Neural cell (in vitro differentiated cells): ENCODE measurements around the gene PTPRD. TPM values are rescaled to one million over a fixed set of nuclear protein-coding genes. Genes with fewer than 3 reads are reported as not detected.

Experiments
- H2AFZ ChIP-seq: fragments of 200-600, 300-800 bp; sonication (generic), shearing (Covaris generic); 2 replicates; pipeline ENCODE4 v1.6.0; 2014; ENCODE audit warnings: low read depth, mild to moderate bottlenecking, antibody characterized with exemption, low read length, moderate library complexity
- H3F3A ChIP-seq: fragments of 200-600 bp; shearing (Covaris generic); 2 replicates; pipeline ENCODE4 v1.6.1; 2016; ENCODE audit warnings: mild to moderate bottlenecking, moderate library complexity, mixed read lengths, antibody characterized with exemption, low read length; ENCODE audit not compliant: insufficient read depth, poor library complexity, severe bottlenecking
- H3K27ac ChIP-seq: fragments of 200-600, 300-800 bp; sonication (generic), shearing (Covaris generic); 2 replicates; pipeline ENCODE4 v1.5.1; 2014; ENCODE audit warnings: mild to moderate bottlenecking, low read length, moderate library complexity
- H3K27me3 ChIP-seq: fragments of 300-800, 200-600 bp; sonication (generic), shearing (Covaris generic); 2 replicates; pipeline ENCODE4 v1.6.0; 2014; ENCODE audit warnings: mild to moderate bottlenecking, low read depth, low read length, moderate library complexity; ENCODE audit not compliant: insufficient read depth
- H3K36me3 ChIP-seq: fragments of 300-800, 200-600 bp; sonication (generic), shearing (Covaris generic); 2 replicates; pipeline ENCODE4 v1.5.1; 2014; ENCODE audit warnings: mild to moderate bottlenecking, antibody characterized with exemption, low read length, moderate library complexity; ENCODE audit not compliant: insufficient read depth
- H3K4me2 ChIP-seq: fragments of 300-800, 200-600 bp; sonication (generic), shearing (Covaris generic); 2 replicates; pipeline ENCODE4 v1.6.0; 2014; ENCODE audit warnings: mild to moderate bottlenecking, low read length
- H3K4me3 ChIP-seq: fragments of 300-800, 200-600 bp; sonication (generic), shearing (Covaris generic); 2 replicates; pipeline ENCODE4 v1.5.1; 2014; ENCODE audit warnings: mild to moderate bottlenecking, low read length, moderate library complexity
- H3K79me2 ChIP-seq: fragments of 200-600 bp; shearing (Covaris generic); replicated peaks from 2 replicates; pipeline ENCODE4 v1.6.0; 2014; ENCODE audit warnings: mild to moderate bottlenecking, low read length, moderate library complexity; ENCODE audit not compliant: insufficient read depth
- H3K9ac ChIP-seq: fragments of 300-800, 200-600 bp; sonication (generic), shearing (Covaris generic); 2 replicates; pipeline ENCODE4 v1.6.1; 2016; ENCODE audit warnings: mild to moderate bottlenecking, low read length, mixed read lengths
- H3K9me2 ChIP-seq: fragments of 200-600 bp; shearing (Covaris generic); 2 replicates; pipeline ENCODE4 v1.6.1; 2016; ENCODE audit warnings: mild to moderate bottlenecking, low read length, mixed read lengths; ENCODE audit not compliant: insufficient read depth
- H3K9me3 ChIP-seq: fragments of 200-600, 300-800 bp; sonication (generic), shearing (Covaris generic); 2 replicates; pipeline ENCODE4 v1.6.1; 2016; ENCODE audit warnings: mild to moderate bottlenecking, mixed run types, low read length, moderate library complexity, mixed read lengths
- H4K20me1 ChIP-seq: fragments of 200-600 bp; shearing (Covaris generic); 2 replicates; pipeline ENCODE4 v1.6.1; 2016; ENCODE audit warnings: mild to moderate bottlenecking, mixed run types; ENCODE audit not compliant: insufficient read depth
- EP300 ChIP-seq: fragments of 450-650 bp; conservative IDR thresholded peaks from 2 replicates; pipeline ENCODE4 v1.6.1; 2014; ENCODE audit warnings: antibody characterized with exemption, mild to moderate bottlenecking, moderate library complexity; ENCODE audit not compliant: poor library complexity, severe bottlenecking
- EZH2 ChIP-seq: fragments of 200-600, 300-800 bp; shearing (Covaris generic), sonication (generic); IDR thresholded peaks from 2 replicates; pipeline ENCODE4 v1.6.1; 2014; ENCODE audit warnings: antibody characterized with exemption, low read length, borderline replicate concordance, mild to moderate bottlenecking; ENCODE audit not compliant: insufficient read depth, poor library complexity, severe bottlenecking
- MXI1 ChIP-seq: fragments of 450-650 bp; conservative IDR thresholded peaks from 2 replicates; pipeline ENCODE4 v1.6.1; 2014; ENCODE audit warnings: antibody characterized with exemption, mild to moderate bottlenecking; ENCODE audit not compliant: poor library complexity, severe bottlenecking
- POLR2AphosphoS5 ChIP-seq: IDR thresholded peaks from 2 replicates; pipeline ENCODE4 v1.6.1; 2012
- RAD21 ChIP-seq: fragments of 450-650 bp; conservative IDR thresholded peaks from 2 replicates; pipeline ENCODE4 v1.6.1; 2014; ENCODE audit warnings: antibody characterized with exemption, mild to moderate bottlenecking, moderate library complexity
- REST ChIP-seq: IDR thresholded peaks from 2 replicates; pipeline ENCODE4 v1.6.1; 2012; ENCODE audit warnings: borderline replicate concordance
- SMC3 ChIP-seq: fragments of 450-650 bp; conservative IDR thresholded peaks from 2 replicates; pipeline ENCODE4 v1.6.1; 2014; ENCODE audit warnings: antibody characterized with exemption, mild to moderate bottlenecking, moderate library complexity; ENCODE audit not compliant: poor library complexity
- TAF1 ChIP-seq: IDR thresholded peaks from 2 replicates; pipeline ENCODE4 v1.6.1; 2012; ENCODE audit warnings: low read depth
- polyA plus RNA-seq: library from polyadenylated mRNA; depleted of rRNA; stranded (reverse); fragments of >200 nt; gene quantifications from 2 replicates; pipeline ENCODE4 v1.2.3, GENCODE V29; 2014
- TF ChIP-seq, protein P1 (sequence below): fragments of 450-650 bp; IDR thresholded peaks from 2 replicates; pipeline ENCODE4 v1.5.1; 2014; ENCODE audit warnings: antibody characterized with exemption, mild to moderate bottlenecking, moderate library complexity; ENCODE audit not compliant: poor library complexity, severe bottlenecking

The PTPRD gene
- polyA plus RNA-seq, 1 donor from 2014 or later: 143 TPM

DNA sequence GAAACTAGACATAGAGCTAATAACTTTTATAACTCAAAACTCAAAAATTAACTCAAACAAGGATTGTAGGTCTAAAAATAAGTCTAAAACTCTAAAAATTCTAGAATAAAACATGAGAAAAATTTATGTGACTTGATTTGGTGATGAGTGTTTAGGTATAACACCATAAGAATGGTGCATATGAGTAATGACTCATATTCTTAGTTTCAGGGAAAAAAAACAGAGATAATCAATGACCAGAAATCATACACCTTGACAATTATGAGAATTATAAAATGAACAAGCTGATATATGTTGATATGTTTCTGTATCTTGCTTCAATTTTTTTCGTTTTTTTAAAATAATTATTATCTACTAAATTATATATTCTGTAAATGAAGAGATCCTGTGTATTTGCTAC, 541.2 kb downstream of the PTPRD start:
- Histone ChIP-seq H3K27ac (no peak overlapping the region), H3K9me3 (no peaks in the 10 kb centered on the region), H3K4me3 (no peak overlapping the region), H3K9me2 (no peaks in the 10 kb centered on the region), H2AFZ (no peak overlapping the region), H3K27me3 (no peaks in the 10 kb centered on the region), H3K4me2 (no peak overlapping the region), H3F3A (no peaks in the 10 kb centered on the region), H3K79me2 (no peaks in the 10 kb centered on the region), H3K9ac (no peak overlapping the region), H4K20me1 (no peaks in the 10 kb centered on the region), H3K36me3 (no peaks in the 10 kb centered on the region)
- TF ChIP-seq MXI1 (no peak), REST (no peak), SMC3 (no peak), RAD21 (no peak), TAF1 (no peak), EZH2 (no peak), POLR2AphosphoS5 (no peak), EP300 (no peak)

DNA sequence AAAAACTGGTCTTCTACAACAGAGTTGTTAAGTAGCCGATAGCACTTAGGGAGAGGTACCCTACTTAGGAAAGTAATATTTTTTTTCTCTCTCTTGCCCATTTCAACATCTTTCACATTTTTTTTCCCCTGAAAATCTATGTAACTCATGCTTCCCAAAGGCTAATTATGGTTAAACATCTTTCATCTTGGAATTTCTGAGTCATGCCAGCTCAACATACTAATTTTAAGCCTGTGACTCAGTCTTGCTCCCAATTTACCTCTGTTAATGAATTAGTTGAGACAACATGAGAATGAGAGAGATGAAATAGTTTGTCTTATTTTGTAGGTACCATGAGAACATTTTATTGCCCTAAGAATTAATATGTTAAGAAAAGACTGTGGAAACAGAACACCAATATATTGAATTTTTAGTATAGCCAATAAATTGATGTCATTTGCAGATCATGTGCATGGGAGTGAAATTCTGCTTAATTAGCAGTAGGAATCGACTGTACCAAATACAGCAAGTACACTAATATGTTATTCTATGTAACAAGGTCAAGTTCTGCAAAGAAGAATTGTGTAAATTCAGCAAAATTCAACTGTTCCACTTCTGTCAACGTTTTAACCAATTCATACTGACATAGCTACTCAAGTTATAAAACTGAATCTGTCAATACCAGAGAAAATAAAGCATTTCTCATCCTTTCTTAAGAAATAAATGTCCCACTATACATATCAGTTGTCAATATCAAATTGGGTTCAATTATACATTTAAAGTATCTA, 550.0 kb downstream of the PTPRD start:
- Histone ChIP-seq H3K9me2 (no peaks in the 10 kb centered on the region), H3K79me2 (no peaks in the 10 kb centered on the region), H3K27me3 (no peaks in the 10 kb centered on the region), H3K4me2 (no peak overlapping the region), H4K20me1 (no peaks in the 10 kb centered on the region), H3K4me3 (no peak overlapping the region), H3K36me3 (no peaks in the 10 kb centered on the region), H3K9me3 (no peaks in the 10 kb centered on the region), H2AFZ (no peak overlapping the region), H3K9ac (no peak overlapping the region), H3K27ac (no peak overlapping the region), H3F3A (no peaks in the 10 kb centered on the region)
- TF ChIP-seq POLR2AphosphoS5: no peak
- TF ChIP-seq SMC3: no peak
- no peak for TF ChIP-seq REST
- TF ChIP-seq RAD21: no peak
- TF ChIP-seq TAF1: no peak
- TF ChIP-seq, protein P1, sequence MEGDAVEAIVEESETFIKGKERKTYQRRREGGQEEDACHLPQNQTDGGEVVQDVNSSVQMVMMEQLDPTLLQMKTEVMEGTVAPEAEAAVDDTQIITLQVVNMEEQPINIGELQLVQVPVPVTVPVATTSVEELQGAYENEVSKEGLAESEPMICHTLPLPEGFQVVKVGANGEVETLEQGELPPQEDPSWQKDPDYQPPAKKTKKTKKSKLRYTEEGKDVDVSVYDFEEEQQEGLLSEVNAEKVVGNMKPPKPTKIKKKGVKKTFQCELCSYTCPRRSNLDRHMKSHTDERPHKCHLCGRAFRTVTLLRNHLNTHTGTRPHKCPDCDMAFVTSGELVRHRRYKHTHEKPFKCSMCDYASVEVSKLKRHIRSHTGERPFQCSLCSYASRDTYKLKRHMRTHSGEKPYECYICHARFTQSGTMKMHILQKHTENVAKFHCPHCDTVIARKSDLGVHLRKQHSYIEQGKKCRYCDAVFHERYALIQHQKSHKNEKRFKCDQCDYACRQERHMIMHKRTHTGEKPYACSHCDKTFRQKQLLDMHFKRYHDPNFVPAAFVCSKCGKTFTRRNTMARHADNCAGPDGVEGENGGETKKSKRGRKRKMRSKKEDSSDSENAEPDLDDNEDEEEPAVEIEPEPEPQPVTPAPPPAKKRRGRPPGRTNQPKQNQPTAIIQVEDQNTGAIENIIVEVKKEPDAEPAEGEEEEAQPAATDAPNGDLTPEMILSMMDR: no peak
- TF ChIP-seq EP300: no peak
- TF ChIP-seq MXI1: no peak
- no peak for TF ChIP-seq EZH2
